Activated B cell treated with CpG ODN at 0.5 μM for 24 hours (primary cell): ENCODE results near the gene VNN1. TPM values are rescaled to one million over a fixed set of nuclear protein-coding genes. Genes with fewer than 3 reads are reported as not detected.
"Not testable (repeated sequence)": the region's sequence is repeated elsewhere in the genome, so short reads cannot be mapped to it uniquely, and the experiment has no call there.

ENCODE experiments used
- ATAC-seq: fragments of 200-7000 bp; cut with Tn5 transposase; one replicate; pipeline ENCODE4 v1.10.0; 2021; ENCODE audit warnings: low read depth, mild to moderate bottlenecking, moderate library complexity
- CTCF ChIA-PET: fragments of 350-600 bp; sonication (Branson Sonifier 250); formaldehyde crosslinking; loops from one replicate; lab custom pipeline; 2021; ENCODE audit warnings: antibody characterized with exemption; lab: Charles Lee
- POLR2A ChIA-PET: fragments of 350-600 bp; sonication (Branson Sonifier 250); formaldehyde crosslinking; loops from one replicate; lab custom pipeline; 2021; ENCODE audit warnings: antibody characterized with exemption; lab: Charles Lee
- DNase-seq: peaks from one replicate; pipeline ENCODE4 v3.0.0; 2022
- H3K27ac Mint-ChIP-seq: one replicate; pipeline ENCODE4 v1.8.0; 2020; ENCODE audit warnings: mixed read lengths
- H3K27me3 Mint-ChIP-seq: one replicate; pipeline ENCODE4 v1.8.0; 2021; ENCODE audit warnings: mixed read lengths
- H3K36me3 Mint-ChIP-seq: one replicate; pipeline ENCODE4 v1.8.0; 2021; ENCODE audit warnings: low read depth, mixed read lengths
- H3K4me1 Mint-ChIP-seq: one replicate; pipeline ENCODE4 v1.8.0; 2021; ENCODE audit warnings: mixed read lengths
- H3K4me3 Mint-ChIP-seq: one replicate; pipeline ENCODE4 v1.8.0; 2020; ENCODE audit warnings: mild to moderate bottlenecking, mixed read lengths
- H3K9me3 Mint-ChIP-seq: one replicate; pipeline ENCODE4 v1.8.0; 2020; ENCODE audit warnings: mixed read lengths
- CTCF ChIP-seq: fragments of 200-600 bp; IDR thresholded peaks from one replicate; pipeline ENCODE4 v1.8.0; 2022; ENCODE audit warnings: antibody characterized with exemption, mild to moderate bottlenecking
- intact Hi-C: fragments of 100-400 bp; cut with micrococcal nuclease; formaldehyde crosslinking; loops from one replicate; pipeline ENCODE4 v1.15.1; 2024
- total RNA-seq: library from RNA; stranded (reverse); gene quantifications from 2 replicates; pipeline ENCODE4 v1.2.3, GENCODE V29; 2022

Gene VNN1
- total RNA-seq, 1 donor from 2014 or later = 0.07 TPM

GRCh38 chr6:132651062-132651461, 62.8 kb downstream of the VNN1 start:
- Mint-ChIP-seq H3K27me3 (no peaks in the 10 kb centered on the region), H3K27ac (no peak overlapping the region), H3K36me3 (no peaks in the 10 kb centered on the region), H3K4me3 (no peak overlapping the region), H3K4me1 (no peaks in the 10 kb centered on the region), H3K9me3 (no peaks in the 10 kb centered on the region)
- intact Hi-C loops = no loop called here
- ChIA-PET CTCF (no interaction called here), POLR2A (no interaction called here)
- no peak for DNase-seq
- no peak for ATAC-seq
- TF ChIP-seq CTCF = no peak

- Mint-ChIP-seq H3K27me3 (no peaks in the 10 kb centered on the region), H3K27ac (no peak overlapping the region), H3K9me3 (no peaks in the 10 kb centered on the region), H3K36me3 (no peaks in the 10 kb centered on the region), H3K4me1 (no peaks in the 10 kb centered on the region), H3K4me3 (no peak overlapping the region)
- ChIA-PET POLR2A (no interaction called here), CTCF (no interaction called here)
- DNase-seq (no peak), ATAC-seq (no peak)
- intact Hi-C loops = no loop called here
- no peak for TF ChIP-seq CTCF
Observed at GRCh38 chr6:132650429-132650828, 63.4 kb downstream of the VNN1 start.

DNA sequence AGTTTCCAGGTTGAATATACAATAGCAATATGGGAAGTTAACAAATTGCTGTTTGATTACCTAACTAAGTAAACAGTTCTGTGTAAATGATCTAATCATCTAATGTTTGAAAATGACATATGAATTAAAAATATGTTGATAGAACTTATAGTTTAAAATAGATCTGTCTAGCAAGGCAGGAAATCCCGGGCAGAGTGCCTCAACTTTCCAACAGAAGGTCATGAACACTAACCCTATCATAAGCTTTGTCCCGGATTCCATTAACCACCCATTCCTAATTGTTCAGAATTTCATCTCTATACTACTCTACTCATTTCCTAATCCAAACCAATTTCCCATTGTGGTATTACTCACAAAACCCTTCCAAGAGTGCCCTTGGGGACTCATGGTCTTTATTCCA, 65.0 kb downstream of the VNN1 start:
- Mint-ChIP-seq H3K27ac (no peak overlapping the region), H3K36me3 (no peaks in the 10 kb centered on the region), H3K27me3 (no peaks in the 10 kb centered on the region), H3K4me1 (no peaks in the 10 kb centered on the region), H3K9me3 (no peaks in the 10 kb centered on the region), H3K4me3 (no peak overlapping the region)
- CTCF ChIA-PET = interaction anchor here (0.5 kb wide), 1 partner anchor 154 kb away, joined by 5 read pairs; no protein-coding TSS in a partner anchor
- DNase-seq (no peak), ATAC-seq (no peak)
- intact Hi-C loops = no loop called here
- POLR2A ChIA-PET = no interaction called here
- TF ChIP-seq CTCF = no peak

DNA sequence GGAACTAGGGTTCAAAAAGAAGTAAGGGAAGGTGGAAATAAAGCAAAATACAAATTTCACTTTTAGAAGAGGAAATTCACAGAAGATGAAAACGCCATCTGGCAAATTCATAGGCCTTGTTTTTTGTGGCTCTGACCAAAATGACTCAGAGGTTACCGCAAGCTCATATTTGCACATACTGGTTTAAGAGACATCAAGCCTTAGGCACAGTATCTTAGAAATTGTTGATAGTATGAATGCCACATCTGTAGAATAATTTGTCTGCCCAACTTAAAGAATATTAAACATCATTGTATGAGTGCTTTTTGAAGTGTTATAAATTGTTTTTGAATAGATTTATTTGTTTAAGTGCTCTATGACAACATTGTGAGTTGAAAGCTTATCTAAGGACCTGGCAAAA, 65.5 kb downstream of the VNN1 start:
- TF ChIP-seq CTCF = no peak
- Mint-ChIP-seq H3K4me3 (no peak overlapping the region), H3K27ac (no peak overlapping the region), H3K27me3 (no peaks in the 10 kb centered on the region), H3K36me3 (no peaks in the 10 kb centered on the region), H3K4me1 (peaks cover 4% of the 10 kb centered on the region), H3K9me3 (no peaks in the 10 kb centered on the region)
- intact Hi-C loops = no loop called here
- ATAC-seq (no peak), DNase-seq (no peak)
- POLR2A ChIA-PET = interaction anchor here (0.6 kb wide), 1 partner anchor 132 kb away, joined by 5 read pairs; no protein-coding TSS in a partner anchor
- CTCF ChIA-PET = no interaction called here

DNA sequence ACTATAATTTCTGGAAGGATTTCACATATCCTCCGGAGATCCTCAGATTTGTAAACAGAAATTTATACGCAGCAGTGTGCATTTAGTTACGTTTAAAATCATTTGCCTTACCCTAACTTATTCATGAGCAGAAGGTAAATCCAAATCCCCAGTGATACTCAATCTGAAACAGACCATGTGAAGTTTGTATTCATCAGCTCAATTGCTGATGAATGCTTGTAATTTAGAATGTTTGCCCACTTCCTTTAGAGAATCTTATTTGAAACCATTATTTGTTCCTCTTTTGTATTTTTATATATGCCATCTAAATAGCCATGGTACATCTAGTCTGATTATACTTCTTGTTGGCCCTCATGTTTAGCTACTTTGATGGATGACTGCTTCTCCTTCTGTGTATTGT, 70.3 kb downstream of the VNN1 start:
- Mint-ChIP-seq H3K27ac (no peak overlapping the region), H3K36me3 (no peaks in the 10 kb centered on the region), H3K4me3 (no peak overlapping the region), H3K9me3 (no peaks in the 10 kb centered on the region), H3K27me3 (no peaks in the 10 kb centered on the region), H3K4me1 (peaks cover 7% of the 10 kb centered on the region)
- CTCF ChIA-PET = no interaction called here
- intact Hi-C loops = no loop called here
- ATAC-seq (no peak), DNase-seq (no peak)
- TF ChIP-seq CTCF = no peak
- POLR2A ChIA-PET = interaction anchor here (1.5 kb wide), 1 partner anchor 171 kb away, joined by 4 read pairs; the partner anchor contains the start of gene RPS12

GRCh38 chr6:132637135-132637534, 76.7 kb downstream of the VNN1 start:
- not testable (repeated sequence) for ATAC-seq, H3K27ac Mint-ChIP-seq

DNA sequence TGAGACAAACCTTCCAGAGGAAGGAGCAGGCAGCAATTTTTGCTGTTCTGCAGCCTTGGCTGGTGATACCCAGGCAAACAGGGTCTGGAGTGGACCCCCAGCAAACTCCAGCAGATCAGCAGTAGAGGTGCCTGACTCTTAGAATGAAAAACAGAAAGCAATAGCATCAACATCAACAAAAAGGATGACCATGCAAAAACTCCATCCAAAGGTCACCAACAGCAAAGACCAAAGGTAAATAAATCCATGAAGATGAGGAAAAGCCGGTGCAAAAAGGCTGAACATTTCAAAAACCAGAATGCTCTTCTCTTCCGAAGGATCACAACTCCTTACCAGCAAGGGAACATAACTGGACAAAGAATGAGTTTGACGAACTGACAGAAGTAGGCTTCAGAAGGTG, 77.9 kb downstream of the VNN1 start:
- H3K27ac Mint-ChIP-seq, H3K36me3 Mint-ChIP-seq, ATAC-seq, H3K4me1 Mint-ChIP-seq, intact Hi-C loops, POLR2A ChIA-PET, H3K9me3 Mint-ChIP-seq, H3K4me3 Mint-ChIP-seq, CTCF ChIA-PET, DNase-seq: not testable (repeated sequence)
- peaks cover 21% of the 10 kb centered on the region for H3K27me3 Mint-ChIP-seq

More at GRCh38 chr6:132637135-132637534, 76.7 kb downstream of the VNN1 start:
- intact Hi-C loops, H3K36me3 Mint-ChIP-seq, H3K9me3 Mint-ChIP-seq, DNase-seq, POLR2A ChIA-PET, H3K4me3 Mint-ChIP-seq, CTCF ChIA-PET, H3K4me1 Mint-ChIP-seq: not testable (repeated sequence)
- H3K27me3 Mint-ChIP-seq = peaks cover 19% of the 10 kb centered on the region

DNA sequence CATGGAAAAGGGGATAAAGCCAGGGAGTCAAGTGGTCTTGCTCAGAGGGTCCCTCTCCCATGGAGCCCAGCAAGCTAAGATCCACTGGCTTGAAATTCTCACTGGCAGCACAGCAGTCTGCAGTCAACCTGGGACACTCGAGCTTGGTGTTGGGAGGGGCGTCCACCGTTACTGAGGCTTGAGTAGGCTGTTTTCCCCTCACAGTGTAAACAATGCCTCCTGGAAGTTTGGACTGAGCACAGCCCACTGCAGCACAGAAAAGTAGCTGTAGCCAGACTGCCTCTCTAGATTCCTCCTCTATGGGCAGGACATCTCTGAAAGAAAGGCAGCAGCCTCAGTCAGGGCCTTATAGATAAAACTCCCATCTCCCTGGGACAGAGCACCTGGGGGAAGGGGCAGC, 78.6 kb downstream of the VNN1 start:
- H3K4me3 Mint-ChIP-seq, H3K4me1 Mint-ChIP-seq, POLR2A ChIA-PET, intact Hi-C loops, H3K36me3 Mint-ChIP-seq, H3K9me3 Mint-ChIP-seq, H3K27ac Mint-ChIP-seq, DNase-seq, ATAC-seq, CTCF ChIA-PET: not testable (repeated sequence)
- H3K27me3 Mint-ChIP-seq = peaks cover 24% of the 10 kb centered on the region
